Stimulated activated CD4-positive, alpha-beta T cell treated with anti-CD3 and anti-CD28 coated beads, Interleukin-4, amount 100 ng/mL, for 4 hours (primary cell): ENCODE data around the gene PIAS3.

Experiments used
- DNase-seq, 2 experiments: peaks; one replicate each; pipeline ENCODE4 v3.0.0-alpha.2; 2020

Gene PIAS3

GRCh38 chr1:145858901-145859490 is at the start of gene PIAS3:
Gene PIAS3 (minus strand): TSS chr1:145859081. CDS start chr1:145858990, 91 bp downstream.
- peak; percentile 74 to 84 for DNase-seq

GRCh38 chr1:145908653-145909052 is 49.8 kb upstream of the PIAS3 start:
- DNase-seq: no peak

- DNase-seq: no peak
These were observed 48.3 kb upstream of the PIAS3 start for GRCh38 chr1:145906954-145907753.

- no peak for DNase-seq
These were observed 42.6 kb upstream of the PIAS3 start for GRCh38 chr1:145901312-145902021.

GRCh38 chr1:145898756-145899155 is 39.9 kb upstream of the PIAS3 start:
- no peak for DNase-seq

- DNase-seq: no peak
These were observed 39.1 kb upstream of the PIAS3 start for GRCh38 chr1:145897969-145898368.

- no peak for DNase-seq
These were observed 36.6 kb upstream of the PIAS3 start for GRCh38 chr1:145895471-145895870.

- no peak for DNase-seq
These were observed 34.6 kb upstream of the PIAS3 start for GRCh38 chr1:145893306-145894055.

- no peak for DNase-seq
These were observed 33.7 kb upstream of the PIAS3 start for GRCh38 chr1:145892486-145893087.

- peak; percentile 33 to 43 for DNase-seq
These were observed 33.0 kb upstream of the PIAS3 start for GRCh38 chr1:145891587-145892485.

GRCh38 chr1:145891143-145891542 is 32.3 kb upstream of the PIAS3 start:
- DNase-seq: no peak

- DNase-seq: no peak
These were observed 30.8 kb upstream of the PIAS3 start for GRCh38 chr1:145889722-145890121.

GRCh38 chr1:145887631-145888030 is 28.8 kb upstream of the PIAS3 start:
- DNase-seq: no peak

- no peak for DNase-seq
These were observed 27.9 kb upstream of the PIAS3 start for GRCh38 chr1:145886816-145887215.

- DNase-seq: no peak
These were observed 27.5 kb upstream of the PIAS3 start for GRCh38 chr1:145886390-145886789.

- DNase-seq: peak; percentile 82 to 83
These were observed 26.9 kb upstream of the PIAS3 start, which contains the start of gene ANKRD35 for GRCh38 chr1:145885738-145886287. Gene ANKRD35 (minus strand): TSS chr1:145885866. CDS start chr1:145885758, 108 bp downstream.

- DNase-seq: no peak
These were observed 25.8 kb upstream of the PIAS3 start for GRCh38 chr1:145884675-145885074.

- DNase-seq: no peak
These were observed 20.9 kb upstream of the PIAS3 start for GRCh38 chr1:145879775-145880174.

GRCh38 chr1:145878724-145879123 is 19.8 kb upstream of the PIAS3 start:
- no peak for DNase-seq

GRCh38 chr1:145877923-145878486 is 19.1 kb upstream of the PIAS3 start:
- no peak for DNase-seq

GRCh38 chr1:145874646-145875045 is 15.8 kb upstream of the PIAS3 start:
- no peak for DNase-seq
